SK-N-SH (cell line): ENCODE results near the gene BTBD9. TPM values are rescaled to one million over a fixed set of nuclear protein-coding genes. Genes with fewer than 3 reads are reported as not detected.

Experiments
- CTCF ChIA-PET: fragments of 300-600, 350-600 bp; formaldehyde crosslinking; extraction: SDS; loops from one replicate; lab custom pipeline; 2021; lab: Yijun Ruan, JAX
- POLR2A ChIA-PET: fragments of 350-600 bp; sonication (Branson Sonifier 250); formaldehyde crosslinking; extraction: SDS; loops from one replicate; lab custom pipeline; 2020; ENCODE audit warnings: antibody characterized with exemption, inconsistent platforms; lab: Yijun Ruan, JAX
- DNase-seq: peaks from one replicate; pipeline ENCODE4 v3.0.0; 2012
- H2AFZ ChIP-seq: fragments of 200-600 bp; sonication (generic); 2 replicates; pipeline ENCODE4 v1.8.1; 2016; ENCODE audit warnings: antibody characterized with exemption, mild to moderate bottlenecking, low read depth
- H3F3A ChIP-seq: fragments of 200-600 bp; sonication (generic); replicated peaks from 2 replicates; pipeline ENCODE3; 2016; ENCODE audit warnings: antibody characterized with exemption, mild to moderate bottlenecking; ENCODE audit not compliant: insufficient read depth
- H3K27ac ChIP-seq, 2 experiments: fragments of 200-500 bp in 1 of 2; fragments of 200-600 bp in 1 of 2; sonication (Bioruptor generic) in 1 of 2; sonication (generic), shearing (Covaris generic) in 1 of 2; 2 replicates each; pipeline versions ENCODE4 v1.5.1 to v1.6.1; 2014 to 2016; ENCODE audit warnings: low read depth in 2 of 2, inconsistent platforms in 1 of 2, low read length in 1 of 2, mild to moderate bottlenecking in 1 of 2, mixed read lengths in 1 of 2
- H3K27me3 ChIP-seq: fragments of 200-600 bp; sonication (generic), shearing (Covaris generic); 2 replicates; pipeline ENCODE4 v1.6.1; 2016; ENCODE audit warnings: mixed run types; ENCODE audit not compliant: insufficient read depth
- H3K36me3 ChIP-seq, 2 experiments: fragments of 200-500 bp in 1 of 2; fragments of 200-600 bp in 1 of 2; sonication (Bioruptor generic) in 1 of 2; sonication (generic) in 1 of 2; replicated peaks in 1 of 2; 2 replicates each; pipeline versions ENCODE3 to v1.5.1; 2014 to 2016; ENCODE audit warnings: low read length in 1 of 2, mild to moderate bottlenecking in 1 of 2; ENCODE audit not compliant: insufficient read depth in 2 of 2, control insufficient read depth in 1 of 2
- H3K4me1 ChIP-seq, 2 experiments: fragments of 200-500 bp in 1 of 2; fragments of 200-600 bp in 1 of 2; sonication (Bioruptor generic) in 1 of 2; sonication (generic), shearing (Covaris generic) in 1 of 2; 2 replicates each; pipeline versions ENCODE4 v1.5.1 to v1.6.1; 2014 to 2016; ENCODE audit warnings: low read depth in 1 of 2, low read length in 1 of 2, mixed run types in 1 of 2; ENCODE audit not compliant: insufficient read depth in 2 of 2, control insufficient read depth in 1 of 2
- H3K4me2 ChIP-seq: fragments of 200-600 bp; sonication (generic), shearing (Covaris generic); 2 replicates; pipeline ENCODE4 v1.6.1; 2017; ENCODE audit warnings: mixed run types
- H3K4me3 ChIP-seq, 2 experiments: fragments of 200-500 bp in 1 of 2; fragments of 200-600 bp in 1 of 2; sonication (Bioruptor generic) in 1 of 2; sonication (generic), shearing (Covaris generic) in 1 of 2; 2 replicates each; pipeline versions ENCODE4 v1.5.1 to v1.8.1; 2014 to 2016; ENCODE audit warnings: low read depth in 2 of 2, inconsistent platforms in 1 of 2, low read length in 1 of 2, mild to moderate bottlenecking in 1 of 2, mixed read lengths in 1 of 2, moderate library complexity in 1 of 2
- H3K79me2 ChIP-seq: fragments of 200-600 bp; sonication (generic); 2 replicates; pipeline ENCODE4 v1.8.1; 2017; ENCODE audit warnings: mild to moderate bottlenecking; ENCODE audit not compliant: insufficient read depth
- H3K9ac ChIP-seq: fragments of 200-600 bp; sonication (generic); 2 replicates; pipeline ENCODE4 v1.6.1; 2017; ENCODE audit warnings: mixed run types
- H3K9me2 ChIP-seq: fragments of 200-600 bp; sonication (generic); 2 replicates; pipeline ENCODE4 v1.6.1; 2017; ENCODE audit warnings: mixed run types
- H3K9me3 ChIP-seq: fragments of 200-600 bp; sonication (generic); 2 replicates; pipeline ENCODE4 v1.6.1; 2017; ENCODE audit warnings: mixed run types, mild to moderate bottlenecking, moderate library complexity
- H4K20me1 ChIP-seq: fragments of 200-600 bp; sonication (generic); 2 replicates; pipeline ENCODE4 v1.6.1; 2017; ENCODE audit warnings: mild to moderate bottlenecking, mixed run types; ENCODE audit not compliant: insufficient read depth
- EZH2phosphoT487 ChIP-seq: fragments of 200-600 bp; sonication (generic); IDR thresholded peaks from 2 replicates; pipeline ENCODE4 v1.6.1; 2017; ENCODE audit warnings: low read depth, mixed run types, mild to moderate bottlenecking, antibody characterized with exemption, moderate library complexity, borderline replicate concordance
- FOXJ3 ChIP-seq: sonication (generic); formaldehyde crosslinking; IDR thresholded peaks from 2 replicates; pipeline ENCODE4 v1.5.1; 2020; ENCODE audit warnings: mild to moderate bottlenecking, missing genetic modification reagents
- GABPA ChIP-seq: IDR thresholded peaks from 2 replicates; pipeline ENCODE4 v1.4.0; 2012; ENCODE audit warnings: low read depth, mild to moderate bottlenecking
- MEF2A ChIP-seq: IDR thresholded peaks from 2 replicates; pipeline ENCODE4 v1.4.0; 2012; ENCODE audit warnings: low read depth, borderline replicate concordance
- MXI1 ChIP-seq: IDR thresholded peaks from 2 replicates; pipeline ENCODE4 v1.6.1; 2012; ENCODE audit warnings: mild to moderate bottlenecking, low read depth, low read length, improper control_type of control experiment
- NFIC ChIP-seq: IDR thresholded peaks from 2 replicates; pipeline ENCODE4 v1.4.0; 2012; ENCODE audit warnings: borderline replicate concordance
- POLR2AphosphoS5 ChIP-seq: IDR thresholded peaks from 2 replicates; pipeline ENCODE4 v1.6.1; 2012; ENCODE audit warnings: low read depth, low read length
- SIN3A ChIP-seq: IDR thresholded peaks from 2 replicates; pipeline ENCODE4 v1.6.1; 2012; ENCODE audit warnings: low read depth, mild to moderate bottlenecking, low read length, moderate library complexity, borderline replicate concordance
- TAF1 ChIP-seq: IDR thresholded peaks from 2 replicates; pipeline ENCODE4 v1.6.1; 2012; ENCODE audit warnings: low read depth, mild to moderate bottlenecking, low read length, moderate library complexity, borderline replicate concordance
- TCF12 ChIP-seq: IDR thresholded peaks from 2 replicates; pipeline ENCODE4 v1.4.0; 2012
- TEAD4 ChIP-seq: IDR thresholded peaks from 2 replicates; pipeline ENCODE4 v1.4.0; 2012; ENCODE audit warnings: mild to moderate bottlenecking, borderline replicate concordance; ENCODE audit not compliant: insufficient read depth
- YY1 ChIP-seq: IDR thresholded peaks from 2 replicates; pipeline ENCODE4 v1.4.0; 2012; ENCODE audit warnings: low read depth, mild to moderate bottlenecking
- WGBS: methylation state at CpG from one replicate; pipeline ENCODE4 v1.1.6; 2017; ENCODE audit warnings: low lambda C conversion rate; 5-methylcytosine and 5-hydroxymethylcytosine counted together
- polyA plus RNA-seq, 3 experiments: library from polyadenylated mRNA; depleted of rRNA; stranded (reverse); fragments of >200 nt; gene quantifications; 2 replicates each; pipeline ENCODE4 v1.2.3, GENCODE V29; 2012
- TF ChIP-seq, protein P1 (sequence below): IDR thresholded peaks from 2 replicates; pipeline ENCODE4 v1.6.1; 2012; ENCODE audit warnings: mild to moderate bottlenecking, low read depth, low read length, moderate library complexity
- TF ChIP-seq, protein P2 (sequence below): fragments of 200-600 bp; sonication (generic); IDR thresholded peaks from 2 replicates; pipeline ENCODE4 v1.6.1; 2017; ENCODE audit warnings: antibody characterized with exemption, mild to moderate bottlenecking, moderate library complexity
- TF ChIP-seq, protein P3 (sequence below): fragments of 150-350 bp; IDR thresholded peaks from 2 replicates; pipeline ENCODE4 v1.6.1; 2016; ENCODE audit warnings: mild to moderate bottlenecking, low read depth, low read length

Gene BTBD9
- polyA plus RNA-seq, 1 of the 3 experiments (the other 2 are of a cell fraction), result 2.2 TPM

- H3K27me3 ChIP-seq, result no peaks in the 10 kb centered on the region
- H3K36me3 ChIP-seq, result peaks cover 25 to 46% of the 10 kb centered on the region in 2 experiments
- no peaks in the 10 kb centered on the region for H3K9me2 ChIP-seq
- H3K4me1 ChIP-seq, result peaks cover 0 to 5% of the 10 kb centered on the region in 2 experiments; a peak in 1 of 4 replicates
- no peak overlapping the region for H3K4me3 ChIP-seq
- H2AFZ ChIP-seq, result no peak overlapping the region
- peaks cover 17% of the 10 kb centered on the region; the same call in 1 of the 2 replicates for H4K20me1 ChIP-seq
- no peak overlapping the region for H3K9ac ChIP-seq
- ChIA-PET CTCF (no interaction called here), POLR2A (no interaction called here)
- no peak overlapping the region for H3K4me2 ChIP-seq
- H3K9me3 ChIP-seq, result no peaks in the 10 kb centered on the region
- no peak overlapping the region for H3K27ac ChIP-seq
- peaks cover 3% of the 10 kb centered on the region for H3F3A ChIP-seq
- WGBS, result 94% methylated on average over 3 of the region's 3 CpGs
- DNase-seq, result no peak
- TF ChIP-seq NFIC (no peak), SIN3A (no peak), YY1 (no peak), FOXJ3 (no peak), EZH2phosphoT487 (no peak), TEAD4 (no peak), TCF12 (no peak), MXI1 (no peak), GABPA (no peak), TAF1 (no peak), POLR2AphosphoS5 (no peak), MEF2A (no peak)
- TF ChIP-seq, protein P1, sequence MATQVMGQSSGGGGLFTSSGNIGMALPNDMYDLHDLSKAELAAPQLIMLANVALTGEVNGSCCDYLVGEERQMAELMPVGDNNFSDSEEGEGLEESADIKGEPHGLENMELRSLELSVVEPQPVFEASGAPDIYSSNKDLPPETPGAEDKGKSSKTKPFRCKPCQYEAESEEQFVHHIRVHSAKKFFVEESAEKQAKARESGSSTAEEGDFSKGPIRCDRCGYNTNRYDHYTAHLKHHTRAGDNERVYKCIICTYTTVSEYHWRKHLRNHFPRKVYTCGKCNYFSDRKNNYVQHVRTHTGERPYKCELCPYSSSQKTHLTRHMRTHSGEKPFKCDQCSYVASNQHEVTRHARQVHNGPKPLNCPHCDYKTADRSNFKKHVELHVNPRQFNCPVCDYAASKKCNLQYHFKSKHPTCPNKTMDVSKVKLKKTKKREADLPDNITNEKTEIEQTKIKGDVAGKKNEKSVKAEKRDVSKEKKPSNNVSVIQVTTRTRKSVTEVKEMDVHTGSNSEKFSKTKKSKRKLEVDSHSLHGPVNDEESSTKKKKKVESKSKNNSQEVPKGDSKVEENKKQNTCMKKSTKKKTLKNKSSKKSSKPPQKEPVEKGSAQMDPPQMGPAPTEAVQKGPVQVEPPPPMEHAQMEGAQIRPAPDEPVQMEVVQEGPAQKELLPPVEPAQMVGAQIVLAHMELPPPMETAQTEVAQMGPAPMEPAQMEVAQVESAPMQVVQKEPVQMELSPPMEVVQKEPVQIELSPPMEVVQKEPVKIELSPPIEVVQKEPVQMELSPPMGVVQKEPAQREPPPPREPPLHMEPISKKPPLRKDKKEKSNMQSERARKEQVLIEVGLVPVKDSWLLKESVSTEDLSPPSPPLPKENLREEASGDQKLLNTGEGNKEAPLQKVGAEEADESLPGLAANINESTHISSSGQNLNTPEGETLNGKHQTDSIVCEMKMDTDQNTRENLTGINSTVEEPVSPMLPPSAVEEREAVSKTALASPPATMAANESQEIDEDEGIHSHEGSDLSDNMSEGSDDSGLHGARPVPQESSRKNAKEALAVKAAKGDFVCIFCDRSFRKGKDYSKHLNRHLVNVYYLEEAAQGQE, result no peak
- TF ChIP-seq, protein P2, sequence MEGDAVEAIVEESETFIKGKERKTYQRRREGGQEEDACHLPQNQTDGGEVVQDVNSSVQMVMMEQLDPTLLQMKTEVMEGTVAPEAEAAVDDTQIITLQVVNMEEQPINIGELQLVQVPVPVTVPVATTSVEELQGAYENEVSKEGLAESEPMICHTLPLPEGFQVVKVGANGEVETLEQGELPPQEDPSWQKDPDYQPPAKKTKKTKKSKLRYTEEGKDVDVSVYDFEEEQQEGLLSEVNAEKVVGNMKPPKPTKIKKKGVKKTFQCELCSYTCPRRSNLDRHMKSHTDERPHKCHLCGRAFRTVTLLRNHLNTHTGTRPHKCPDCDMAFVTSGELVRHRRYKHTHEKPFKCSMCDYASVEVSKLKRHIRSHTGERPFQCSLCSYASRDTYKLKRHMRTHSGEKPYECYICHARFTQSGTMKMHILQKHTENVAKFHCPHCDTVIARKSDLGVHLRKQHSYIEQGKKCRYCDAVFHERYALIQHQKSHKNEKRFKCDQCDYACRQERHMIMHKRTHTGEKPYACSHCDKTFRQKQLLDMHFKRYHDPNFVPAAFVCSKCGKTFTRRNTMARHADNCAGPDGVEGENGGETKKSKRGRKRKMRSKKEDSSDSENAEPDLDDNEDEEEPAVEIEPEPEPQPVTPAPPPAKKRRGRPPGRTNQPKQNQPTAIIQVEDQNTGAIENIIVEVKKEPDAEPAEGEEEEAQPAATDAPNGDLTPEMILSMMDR, result no peak
- TF ChIP-seq, protein P3, sequence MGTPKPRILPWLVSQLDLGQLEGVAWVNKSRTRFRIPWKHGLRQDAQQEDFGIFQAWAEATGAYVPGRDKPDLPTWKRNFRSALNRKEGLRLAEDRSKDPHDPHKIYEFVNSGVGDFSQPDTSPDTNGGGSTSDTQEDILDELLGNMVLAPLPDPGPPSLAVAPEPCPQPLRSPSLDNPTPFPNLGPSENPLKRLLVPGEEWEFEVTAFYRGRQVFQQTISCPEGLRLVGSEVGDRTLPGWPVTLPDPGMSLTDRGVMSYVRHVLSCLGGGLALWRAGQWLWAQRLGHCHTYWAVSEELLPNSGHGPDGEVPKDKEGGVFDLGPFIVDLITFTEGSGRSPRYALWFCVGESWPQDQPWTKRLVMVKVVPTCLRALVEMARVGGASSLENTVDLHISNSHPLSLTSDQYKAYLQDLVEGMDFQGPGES, result no peak
- peaks cover 37% of the 10 kb centered on the region for H3K79me2 ChIP-seq
These were observed 45.2 kb upstream of the BTBD9 start for GRCh38 chr6:38684904-38685303.
